Breast epithelium (tissue), 3 donors: ENCODE data around the gene GID8.

ENCODE experiments used
- CTCF ChIP-seq, 3 donors: fragments of 450-650 bp; IDR thresholded peaks; one replicate each; pipeline ENCODE4 v1.5.1; 2016 to 2017; ENCODE audit warnings: antibody characterized with exemption in 3 of 3, mild to moderate bottlenecking in 3 of 3, moderate library complexity in 3 of 3
- POLR2A ChIP-seq: fragments of 450-650 bp; IDR thresholded peaks from one replicate; pipeline ENCODE4 v1.6.1; 2016; ENCODE audit warnings: antibody characterized with exemption, mild to moderate bottlenecking, moderate library complexity

GRCh38 chr20:62888910-62889309 is 49.0 kb upstream of the GID8 start:
- TF ChIP-seq POLR2A (no peak), CTCF (IDR thresholded peaks at IDR 0.05) (no peak)
